Natural killer cell treated with Interleukin-12 subunit alpha and Interleukin-12 subunit beta and Interleukin-15 and Interleukin-18, amount 100 ng/mL, for 72 hours (primary cell): ENCODE results near the gene TANC1. TPM values are rescaled to one million over a fixed set of nuclear protein-coding genes. Genes with fewer than 3 reads are reported as not detected.

Experiments used
- total RNA-seq, 2 donors: library from RNA; stranded (reverse); gene quantifications; one replicate each; pipeline ENCODE4 v1.2.3, GENCODE V29; 2022

TANC1 gene
- total RNA-seq, 2 donors from 2014 or later, result 0.21 to 0.56 TPM

Other genes starting within 250 kb of the TANC1 start
- not detected for gene DAPL1, start 173.3 kb upstream of the TANC1 start, total RNA-seq